ENCODE measurements around the gene ATMIN. TPM values are rescaled to one million over a fixed set of nuclear protein-coding genes. Genes with fewer than 3 reads are reported as not detected.

Gene ATMIN
- total RNA-seq, 1 experiment from 2014 or later: 28.4 TPM

GRCh38 chr16:80991792-80992430 lies 43.7 kb upstream of the ATMIN start:
- TF ChIP-seq SIN3A (IDR thresholded peaks at IDR 0.05; ENCODE audit: borderline replicate concordance, insufficient read depth, low read depth, low read length) (no peak), TCF7L2 (IDR thresholded peaks at IDR 0.05; ENCODE audit: low read depth, low read length) (no peak), CTCF (IDR thresholded peaks at IDR 0.05) (no peak), POLR2AphosphoS5 (IDR thresholded peaks at IDR 0.05; ENCODE audit: low read depth, low read length) (no peak)
- TF ChIP-seq, protein P1, sequence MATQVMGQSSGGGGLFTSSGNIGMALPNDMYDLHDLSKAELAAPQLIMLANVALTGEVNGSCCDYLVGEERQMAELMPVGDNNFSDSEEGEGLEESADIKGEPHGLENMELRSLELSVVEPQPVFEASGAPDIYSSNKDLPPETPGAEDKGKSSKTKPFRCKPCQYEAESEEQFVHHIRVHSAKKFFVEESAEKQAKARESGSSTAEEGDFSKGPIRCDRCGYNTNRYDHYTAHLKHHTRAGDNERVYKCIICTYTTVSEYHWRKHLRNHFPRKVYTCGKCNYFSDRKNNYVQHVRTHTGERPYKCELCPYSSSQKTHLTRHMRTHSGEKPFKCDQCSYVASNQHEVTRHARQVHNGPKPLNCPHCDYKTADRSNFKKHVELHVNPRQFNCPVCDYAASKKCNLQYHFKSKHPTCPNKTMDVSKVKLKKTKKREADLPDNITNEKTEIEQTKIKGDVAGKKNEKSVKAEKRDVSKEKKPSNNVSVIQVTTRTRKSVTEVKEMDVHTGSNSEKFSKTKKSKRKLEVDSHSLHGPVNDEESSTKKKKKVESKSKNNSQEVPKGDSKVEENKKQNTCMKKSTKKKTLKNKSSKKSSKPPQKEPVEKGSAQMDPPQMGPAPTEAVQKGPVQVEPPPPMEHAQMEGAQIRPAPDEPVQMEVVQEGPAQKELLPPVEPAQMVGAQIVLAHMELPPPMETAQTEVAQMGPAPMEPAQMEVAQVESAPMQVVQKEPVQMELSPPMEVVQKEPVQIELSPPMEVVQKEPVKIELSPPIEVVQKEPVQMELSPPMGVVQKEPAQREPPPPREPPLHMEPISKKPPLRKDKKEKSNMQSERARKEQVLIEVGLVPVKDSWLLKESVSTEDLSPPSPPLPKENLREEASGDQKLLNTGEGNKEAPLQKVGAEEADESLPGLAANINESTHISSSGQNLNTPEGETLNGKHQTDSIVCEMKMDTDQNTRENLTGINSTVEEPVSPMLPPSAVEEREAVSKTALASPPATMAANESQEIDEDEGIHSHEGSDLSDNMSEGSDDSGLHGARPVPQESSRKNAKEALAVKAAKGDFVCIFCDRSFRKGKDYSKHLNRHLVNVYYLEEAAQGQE (IDR thresholded peaks at IDR 0.05; ENCODE audit: insufficient read depth in 1 of 2, low read depth in 2 of 2, low read length in 1 of 2): no peak
- ChIA-PET POLR2A (no interaction called here), CTCF (no interaction called here)
- no peak for DNase-seq (ENCODE audit: low read depth, low spot score)
- Histone ChIP-seq H3K4me3 (ENCODE audit: low read depth in 2 of 2, low read length in 2 of 2) (no peak overlapping the region), H3K9me3 (ENCODE audit: control insufficient read depth, insufficient read depth, low read depth, low read length) (no peaks in the 10 kb centered on the region), H3K27ac (ENCODE audit: low read length) (no peak overlapping the region), H3K27me3 (ENCODE audit: control insufficient read depth, insufficient read depth, low read length) (no peaks in the 10 kb centered on the region), H3K4me1 (ENCODE audit: control insufficient read depth, insufficient read depth, low read length) (peaks cover 5% of the 10 kb centered on the region), H3K36me3 (ENCODE audit: control insufficient read depth, insufficient read depth, low read length) (no peaks in the 10 kb centered on the region)
- intact Hi-C loops (cut with micrococcal nuclease; ENCODE audit: unreplicated experiment) (no loop called here), in situ Hi-C loops (cut with HindIII; ENCODE audit: low pct_unique_long_range_greater_than_20kb, low sequenced_read_pairs) (no loop called here)
- BruUV-seq (replicated peaks): no TSS peak
- ATAC-seq: no peak

- POLR2A ChIA-PET: no interaction called here
- in situ Hi-C loops (cut with HindIII; ENCODE audit: low pct_unique_long_range_greater_than_20kb, low sequenced_read_pairs): no loop called here
- Histone ChIP-seq H3K27ac (ENCODE audit: low read length) (no peak overlapping the region), H3K36me3 (ENCODE audit: control insufficient read depth, insufficient read depth, low read length) (no peaks in the 10 kb centered on the region), H3K27me3 (ENCODE audit: control insufficient read depth, insufficient read depth, low read length) (no peaks in the 10 kb centered on the region), H3K4me3 (ENCODE audit: low read depth in 2 of 2, low read length in 2 of 2) (no peak overlapping the region), H3K9me3 (ENCODE audit: control insufficient read depth, insufficient read depth, low read depth, low read length) (no peaks in the 10 kb centered on the region), H3K4me1 (ENCODE audit: control insufficient read depth, insufficient read depth, low read length) (peaks cover 10% of the 10 kb centered on the region)
- ATAC-seq: no peak
- intact Hi-C loops (cut with micrococcal nuclease; ENCODE audit: unreplicated experiment): no loop called here
- no TSS peak for BruUV-seq (replicated peaks)
- CTCF ChIA-PET: no interaction called here
- no peak for TF ChIP-seq SIN3A (IDR thresholded peaks at IDR 0.05; ENCODE audit: borderline replicate concordance, insufficient read depth, low read depth, low read length)
- TF ChIP-seq POLR2AphosphoS5 (IDR thresholded peaks at IDR 0.05; ENCODE audit: low read depth, low read length): no peak
- TF ChIP-seq, protein P1 (IDR thresholded peaks at IDR 0.05; ENCODE audit: insufficient read depth in 1 of 2, low read depth in 2 of 2, low read length in 1 of 2): no peak
- no peak for TF ChIP-seq CTCF (IDR thresholded peaks at IDR 0.05)
- TF ChIP-seq TCF7L2 (IDR thresholded peaks at IDR 0.05; ENCODE audit: low read depth, low read length): no peak
- DNase-seq (ENCODE audit: low read depth, low spot score): no peak
Measured at GRCh38 chr16:80992676-80993293, 42.9 kb upstream of the ATMIN start.

Measured in Panc1 (cell line).